NOMO-1 treated with dmso at 0.1 percent for 144 hours (cell line): Measurements from ENCODE around the gene ZNF202.
"Not testable (repeated sequence)": the region's sequence is repeated elsewhere in the genome, so short reads cannot be mapped to it uniquely, and the experiment has no call there.

Source experiments
- DNase-seq: peaks from one replicate; lab custom pipeline; 2025; ENCODE audit not compliant: unreplicated experiment; lab: John Stamatoyannopoulos, UW

The ZNF202 gene

DNA sequence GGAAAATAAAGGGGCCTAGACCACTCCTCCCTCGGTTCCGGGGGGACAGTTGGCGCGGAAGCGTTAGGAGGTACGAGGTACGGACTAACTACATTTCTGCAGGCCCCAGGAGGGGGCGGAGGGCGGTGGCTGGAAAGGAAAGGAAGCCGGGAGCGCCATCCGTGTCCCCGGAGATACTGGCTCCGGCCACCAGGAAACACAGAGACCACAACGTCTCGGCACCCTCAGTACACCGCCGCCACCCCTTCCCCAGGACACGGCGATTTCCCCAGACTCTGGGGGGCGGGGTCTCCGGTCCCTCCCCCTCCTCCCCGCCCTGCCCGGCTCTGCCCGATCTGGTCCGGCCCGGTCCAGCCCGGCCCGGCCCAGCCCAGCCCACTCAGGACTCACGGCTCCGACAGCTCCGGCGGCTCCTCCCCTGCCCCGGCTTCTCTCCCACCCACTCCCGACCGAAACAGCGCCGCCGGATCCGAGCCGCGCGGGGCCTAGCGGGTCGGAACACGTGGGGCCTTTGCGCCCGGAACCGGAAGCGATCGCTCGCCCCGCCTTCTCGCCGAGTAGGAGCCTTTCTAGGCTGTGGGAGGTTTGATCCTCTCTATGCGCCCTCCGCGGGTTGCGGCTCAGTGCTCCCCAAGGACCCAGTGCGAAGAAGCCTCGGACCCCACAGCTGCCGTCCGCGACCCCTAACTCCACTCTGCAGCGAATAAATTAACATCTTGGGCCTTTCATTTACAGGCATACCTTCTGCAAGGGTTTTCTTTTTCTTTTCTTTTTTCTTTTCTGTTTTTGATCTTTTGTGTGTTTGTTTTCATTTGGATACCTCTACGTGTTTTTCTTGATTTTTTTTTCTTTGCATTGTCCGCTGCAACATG is at the start of gene ZNF202:
Gene ZNF202 (minus strand): TSS at position 502 of the 872 bp plus-strand sequence. CDS start 10,772 bp downstream, outside the sequence.
- DNase-seq, result peak; percentile 86

DNA sequence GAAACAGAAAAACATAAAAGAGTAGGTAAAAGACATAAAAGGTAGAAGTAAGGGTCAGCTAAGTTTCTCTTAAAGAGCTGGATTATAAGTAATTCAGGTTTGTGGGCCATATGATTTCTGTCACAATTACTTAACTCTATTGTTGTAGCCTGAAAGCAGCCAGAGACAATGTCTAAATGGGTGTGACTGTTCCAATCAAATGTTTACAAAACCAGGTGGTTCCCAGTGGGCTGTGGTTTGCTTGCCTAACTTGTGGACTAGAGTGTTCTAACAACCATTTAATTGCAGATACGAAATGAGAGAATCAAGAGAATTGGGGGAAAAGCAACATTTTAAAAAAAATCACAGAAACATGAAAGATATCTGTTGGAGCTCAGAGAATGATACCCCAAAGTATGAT is 42.1 kb upstream of the ZNF202 start:
- DNase-seq, result no peak

DNA sequence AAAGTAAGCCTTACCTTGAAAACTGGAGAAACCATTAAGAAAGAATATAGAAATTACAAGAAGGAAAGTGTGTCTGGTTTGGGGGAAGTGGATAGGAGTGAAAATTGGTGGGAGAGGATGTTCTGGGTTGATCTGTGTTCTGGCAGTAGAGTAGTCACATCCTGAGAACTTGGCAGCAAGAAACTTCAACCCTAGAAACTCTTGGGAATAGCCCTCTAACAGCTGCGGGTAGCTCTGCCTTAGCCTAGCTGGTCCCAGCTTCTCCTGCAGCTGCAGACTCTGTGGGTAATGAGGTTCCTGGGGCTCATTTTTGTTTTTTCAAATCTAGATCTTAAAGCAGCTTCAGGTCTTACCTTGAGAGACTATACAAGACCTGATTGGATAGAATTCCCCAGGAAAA is 37.1 kb upstream of the ZNF202 start:
- DNase-seq, result no peak

DNA sequence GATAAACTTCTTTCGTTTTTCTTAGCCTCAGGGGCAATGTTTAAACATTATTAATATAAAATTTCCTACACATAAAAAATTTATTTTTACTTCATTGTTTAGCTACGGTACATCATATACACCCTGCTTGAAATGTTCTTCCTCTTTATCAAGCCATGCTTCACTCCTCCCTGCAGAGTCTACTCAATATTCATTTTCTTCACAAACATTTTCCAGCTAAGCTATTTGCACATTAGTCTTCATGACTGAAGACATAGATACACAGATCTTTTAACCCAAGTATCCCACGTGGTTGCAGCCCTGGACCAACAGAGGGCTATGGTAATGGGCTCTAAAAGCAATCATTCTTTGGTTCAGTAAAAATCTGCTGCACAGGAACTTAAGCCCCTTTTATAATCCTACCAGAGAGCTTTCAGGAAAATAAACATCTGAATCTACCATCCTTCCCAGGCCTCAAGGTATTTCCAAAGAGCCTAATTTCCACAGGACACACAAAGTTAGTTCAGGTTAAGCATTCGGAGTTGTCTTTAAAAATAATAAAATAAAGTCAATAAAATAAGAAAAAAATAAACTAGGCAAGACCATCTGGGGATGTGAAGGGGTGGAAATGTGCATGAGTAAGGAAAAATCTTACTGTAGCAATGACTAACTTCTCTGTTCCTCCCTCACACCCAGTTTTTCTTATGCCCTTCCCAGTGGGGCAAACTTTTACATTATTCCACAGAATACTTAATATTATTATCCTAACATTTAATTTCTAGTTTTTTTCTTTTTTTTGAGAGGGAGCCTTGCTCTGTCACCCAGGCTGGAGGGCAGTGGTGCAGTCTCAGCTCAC is 34.5 kb upstream of the ZNF202 start:
- no peak for DNase-seq

DNA sequence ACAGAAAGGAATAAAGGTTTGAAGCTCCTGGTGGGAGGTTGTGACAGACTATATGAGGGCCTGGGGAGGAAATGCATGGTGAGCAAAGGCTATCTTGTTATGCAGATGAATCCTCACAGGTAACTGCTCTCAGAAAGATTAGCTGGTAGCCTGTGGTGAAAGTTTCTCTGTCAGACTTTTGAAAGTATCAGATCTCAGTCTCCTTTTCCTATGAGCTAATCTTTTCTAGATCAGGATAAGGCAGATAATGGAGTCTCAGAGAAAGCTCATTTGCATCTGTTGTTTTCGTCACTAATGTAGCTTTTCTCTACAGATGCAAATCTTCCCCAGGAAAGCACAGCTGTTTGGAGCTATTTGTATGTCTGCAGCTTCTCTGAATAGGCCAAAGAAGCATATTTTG is 33.8 kb upstream of the ZNF202 start:
- DNase-seq, result no peak

DNA sequence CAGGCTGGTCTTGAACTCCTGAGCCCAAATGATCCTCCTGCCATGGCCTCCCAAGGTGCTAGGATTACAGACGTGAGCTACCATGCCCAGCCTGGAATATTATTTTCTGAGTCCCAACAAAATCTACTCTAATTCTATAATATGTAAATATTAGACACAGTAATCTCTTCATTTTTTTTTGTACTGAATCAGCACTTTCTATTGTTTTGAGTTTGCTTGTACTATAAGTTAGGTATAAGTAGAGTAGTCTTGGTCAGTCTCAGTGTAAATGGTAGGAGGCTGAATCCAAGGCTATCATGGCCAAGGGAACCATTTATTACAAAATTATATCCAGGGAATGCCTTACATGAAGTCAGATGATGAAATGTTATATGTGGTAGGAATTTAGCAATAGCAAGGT is 32.5 kb upstream of the ZNF202 start:
- DNase-seq, result no peak

DNA sequence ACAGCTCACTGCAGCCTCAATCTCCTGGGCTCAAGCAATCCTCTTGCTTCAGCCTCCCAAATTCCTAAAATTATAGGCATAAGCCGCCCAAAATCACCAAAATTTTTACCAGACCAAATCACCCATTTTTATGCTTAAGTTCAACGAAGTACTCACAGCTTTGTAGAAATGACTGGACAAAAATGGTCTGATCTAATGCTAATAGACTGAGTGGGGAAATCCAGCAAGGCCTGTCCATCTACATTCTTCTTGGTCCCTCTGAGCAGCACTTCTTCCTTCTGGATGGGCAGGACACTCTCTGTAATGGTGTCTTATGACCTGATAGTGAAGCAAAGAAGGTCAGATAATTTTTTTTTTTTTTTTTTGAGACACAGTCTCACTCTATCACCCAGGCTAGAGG is 31.6 kb upstream of the ZNF202 start:
- DNase-seq, result no peak

DNA sequence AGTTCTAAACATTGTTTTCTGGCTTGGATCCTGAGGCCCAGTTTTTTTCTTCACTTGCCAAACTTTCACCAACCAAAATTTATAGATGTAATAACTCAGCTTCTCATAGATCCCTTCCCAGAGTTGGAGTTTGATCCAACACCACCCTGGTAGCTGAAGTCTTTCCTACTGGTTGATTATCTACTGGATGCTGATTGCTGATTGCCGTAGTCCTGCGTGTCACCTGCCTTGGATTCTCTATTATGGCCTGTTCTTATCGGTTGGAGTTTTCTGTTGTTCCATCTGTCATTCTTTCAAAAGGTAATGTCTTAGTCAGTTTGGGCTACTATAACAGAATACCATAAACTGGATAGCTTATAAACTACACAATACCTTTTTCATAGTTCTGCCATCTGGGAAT is 30.2 kb upstream of the ZNF202 start:
- DNase-seq, result no peak

DNA sequence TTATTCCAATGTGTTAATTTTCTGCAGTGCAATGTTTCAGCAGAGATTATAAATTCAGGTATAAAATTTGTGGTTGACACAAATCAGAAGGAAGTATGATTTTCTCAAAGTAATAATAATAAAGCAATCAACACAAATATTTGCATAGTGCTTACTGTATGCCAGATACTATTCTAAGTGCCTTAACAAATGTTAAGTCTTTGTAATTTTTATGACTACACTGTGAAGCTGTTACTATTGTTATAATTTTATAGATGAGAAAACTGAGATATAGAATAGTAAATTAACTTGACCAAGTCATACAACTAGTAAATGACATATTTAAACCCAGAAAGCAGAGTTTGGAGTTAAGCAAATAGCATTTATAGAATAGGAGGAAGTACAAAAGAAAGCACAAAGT is 29.3 kb upstream of the ZNF202 start:
- no peak for DNase-seq

DNA sequence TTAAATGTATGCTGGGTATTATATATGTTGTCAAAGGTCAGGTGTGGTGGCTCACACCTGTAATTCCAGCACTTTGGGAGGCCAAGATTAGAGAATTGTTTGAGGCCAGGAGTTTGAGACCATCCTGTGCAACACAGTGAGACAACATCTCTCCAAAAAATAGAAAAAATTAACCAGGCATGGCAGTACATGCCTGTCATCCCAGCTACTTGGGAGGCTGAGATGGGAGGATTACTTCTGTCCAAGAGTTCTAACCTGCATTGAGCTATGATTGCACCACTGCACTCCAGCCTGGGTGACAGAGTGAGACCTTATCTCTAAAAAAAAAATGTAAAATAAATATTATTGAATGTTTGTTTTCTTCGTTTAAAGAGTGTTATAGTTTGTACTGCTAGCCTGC is 24.1 kb upstream of the ZNF202 start:
- no peak for DNase-seq

DNA sequence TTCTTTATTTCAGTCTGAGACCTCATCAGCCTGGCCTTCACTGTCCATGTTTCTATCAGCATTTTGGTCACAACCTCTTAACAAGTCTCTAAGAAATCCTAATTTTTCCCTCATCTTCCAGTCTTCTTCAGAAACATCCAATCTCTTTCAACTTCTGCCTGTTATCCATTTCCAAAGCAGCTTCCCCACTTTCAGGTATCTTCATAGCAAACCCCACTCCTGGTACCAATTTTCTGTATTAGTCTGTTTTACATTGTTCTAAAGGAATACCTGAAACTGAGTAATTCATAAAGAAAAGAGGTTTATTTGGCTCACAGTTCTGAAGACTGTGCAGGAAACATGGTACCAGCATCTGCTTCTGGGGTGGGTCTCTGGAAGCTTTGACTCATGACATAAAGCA is 21.0 kb upstream of the ZNF202 start:
- DNase-seq, result no peak

DNA sequence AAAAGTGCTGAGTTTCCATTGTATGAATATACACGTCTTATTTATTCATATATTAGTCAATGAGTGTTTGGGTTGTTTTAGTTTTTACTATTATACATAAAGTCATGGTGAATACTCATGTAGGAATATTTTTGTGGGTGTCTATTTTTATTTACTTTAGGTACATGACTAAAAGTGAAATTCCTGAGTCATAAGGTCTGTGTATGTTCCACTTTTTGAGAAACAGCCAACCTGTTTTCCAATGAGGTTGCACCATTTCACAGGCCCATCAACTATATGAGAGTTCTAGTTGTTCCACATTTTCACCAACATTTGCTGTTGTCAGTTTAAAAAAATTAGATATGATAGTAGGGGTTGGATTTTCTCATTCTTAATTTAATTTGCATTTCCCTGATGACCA is 19.4 kb upstream of the ZNF202 start:
- no peak for DNase-seq

DNA sequence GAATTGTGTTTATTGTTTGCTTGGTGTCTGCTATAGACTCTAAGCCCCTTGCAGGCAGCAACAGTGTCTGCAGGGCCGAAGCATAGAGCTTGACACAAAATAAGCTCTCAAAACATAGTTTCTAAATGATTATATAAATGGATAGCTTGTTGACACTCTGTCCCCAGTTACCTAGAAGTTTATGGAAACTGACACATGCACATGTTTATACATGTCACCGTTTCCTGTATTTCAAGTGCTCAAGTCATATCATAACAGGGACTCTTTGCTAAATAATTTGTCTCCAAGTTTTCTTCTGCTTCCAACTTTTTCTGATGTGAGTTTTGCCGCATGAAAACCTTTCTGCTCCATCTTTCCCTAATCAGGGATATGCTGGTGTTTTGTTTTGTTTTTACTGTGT is 16.5 kb upstream of the ZNF202 start:
- no peak for DNase-seq

DNA sequence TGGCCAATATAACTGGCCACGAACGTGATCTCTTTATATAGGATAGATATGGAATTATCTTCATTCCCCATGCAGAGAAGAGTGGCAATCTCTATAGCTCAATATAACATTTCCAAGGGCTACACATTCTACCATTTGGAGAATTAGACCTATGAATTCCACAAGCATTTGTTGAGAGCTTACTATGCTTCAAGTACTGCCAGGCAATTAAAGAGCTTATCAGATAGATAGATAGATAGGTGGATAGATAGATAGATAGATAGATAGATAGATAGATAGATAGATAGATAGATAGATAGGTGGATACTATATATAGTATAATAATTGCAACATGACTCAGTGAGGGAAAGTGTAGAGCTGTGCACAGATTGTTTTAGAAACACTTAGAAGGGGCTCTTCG is 14.4 kb upstream of the ZNF202 start:
- DNase-seq, result no peak

DNA sequence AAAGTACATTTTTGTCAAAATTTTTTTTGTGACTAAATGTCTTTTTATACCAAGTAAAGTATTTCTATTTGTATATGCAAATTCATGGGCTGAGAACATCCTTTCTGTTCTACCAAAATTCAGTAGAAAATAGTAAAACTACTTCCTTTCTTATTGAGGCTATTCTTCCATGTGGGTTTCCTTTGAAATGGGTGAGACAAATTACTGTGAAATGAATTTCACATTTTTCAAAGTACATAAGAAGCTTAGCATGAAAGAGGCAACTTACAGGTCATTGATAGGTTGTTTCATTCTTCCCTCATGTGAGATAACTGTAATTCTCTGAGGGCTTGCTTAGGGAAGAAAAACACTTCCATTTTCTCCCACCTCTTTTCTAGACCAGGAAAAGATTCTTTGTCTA is 13.9 kb upstream of the ZNF202 start:
- no peak for DNase-seq

DNA sequence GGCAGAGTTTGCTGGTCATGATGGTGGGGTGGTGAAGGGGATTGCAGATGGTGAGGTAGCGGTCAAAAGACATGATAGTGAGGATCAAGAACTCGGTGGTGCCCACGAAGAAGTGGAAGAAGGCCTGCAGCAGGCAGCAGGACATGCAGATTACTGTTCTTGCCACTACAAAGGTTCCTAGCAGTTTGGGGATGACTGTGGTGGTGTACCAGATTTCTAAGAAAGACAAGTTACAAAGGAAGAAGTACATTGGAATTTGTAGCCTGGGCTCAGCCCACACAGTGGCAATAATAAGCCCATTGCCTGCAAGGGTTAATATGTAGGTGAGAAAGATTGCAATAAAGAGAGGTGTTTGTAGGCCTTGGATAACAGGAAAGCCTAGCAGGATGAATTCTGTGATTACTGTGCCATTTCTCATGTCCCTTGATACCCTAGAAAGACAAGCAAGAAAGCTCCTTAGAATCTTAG is 12.7 kb upstream of the ZNF202 start, which contains the start of gene OR6X1:
Gene OR6X1 (minus strand): TSS at position 418 of the 468 bp plus-strand sequence. CDS start 0 bp downstream, at position 418.
- DNase-seq, result no peak

DNA sequence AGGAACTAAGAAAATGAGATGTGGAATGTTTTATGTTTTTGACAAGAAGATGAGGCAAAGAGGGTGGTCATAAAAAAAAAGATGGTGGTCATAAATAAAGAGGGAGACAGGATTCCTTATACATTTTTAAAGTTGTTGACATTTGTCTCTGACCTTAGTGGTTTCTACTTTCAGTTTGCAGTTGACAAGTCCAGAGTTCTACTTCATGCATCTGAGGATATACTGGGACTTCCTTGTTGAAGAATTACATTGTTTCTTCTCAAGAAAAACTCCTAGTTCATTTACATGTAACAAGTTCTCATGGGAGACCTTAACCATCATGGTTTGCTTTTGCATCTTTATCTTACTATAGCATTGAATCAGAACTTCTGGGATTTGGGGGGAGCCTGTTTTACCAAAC is 11.7 kb upstream of the ZNF202 start:
- no peak for DNase-seq

DNA sequence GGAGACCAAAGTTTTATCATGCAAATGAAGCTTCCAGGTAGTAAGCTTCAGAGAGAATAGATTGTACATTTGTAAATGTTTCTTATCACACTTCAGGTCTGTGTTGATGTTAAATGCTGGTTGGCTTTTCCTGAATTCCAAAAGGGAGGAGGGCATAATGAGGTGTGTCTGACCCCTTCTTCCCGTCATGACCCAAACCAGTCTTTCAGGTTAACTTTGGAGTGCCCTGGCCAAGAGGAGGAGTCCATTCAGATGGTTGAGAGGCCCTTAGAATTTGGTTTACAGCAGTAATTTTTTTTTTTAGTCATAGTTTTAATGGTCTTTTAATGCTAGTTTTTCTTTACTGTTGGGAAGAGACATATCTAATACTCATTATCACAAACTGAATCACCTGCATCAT is 10.3 kb upstream of the ZNF202 start:
- DNase-seq, result no peak

DNA sequence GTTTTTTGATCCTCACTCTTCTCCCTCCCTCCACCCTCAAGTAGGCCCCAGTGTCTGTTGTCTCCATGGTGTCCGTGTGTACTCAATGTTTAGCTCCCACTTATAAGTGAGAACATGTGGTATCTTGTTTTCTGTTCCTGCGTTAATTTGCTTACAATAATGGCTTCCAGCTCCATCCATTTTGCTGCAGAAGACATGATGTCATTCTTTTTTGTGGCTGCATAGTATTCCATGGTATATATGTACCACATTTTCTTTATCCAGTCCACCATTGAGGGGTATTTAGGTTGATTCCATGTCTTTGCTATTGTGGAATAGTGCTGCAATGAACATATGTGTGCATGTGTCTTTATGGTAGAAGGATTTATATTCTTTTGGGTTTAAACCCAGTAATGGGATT is 6.9 kb upstream of the ZNF202 start:
- not testable (repeated sequence) for DNase-seq

DNA sequence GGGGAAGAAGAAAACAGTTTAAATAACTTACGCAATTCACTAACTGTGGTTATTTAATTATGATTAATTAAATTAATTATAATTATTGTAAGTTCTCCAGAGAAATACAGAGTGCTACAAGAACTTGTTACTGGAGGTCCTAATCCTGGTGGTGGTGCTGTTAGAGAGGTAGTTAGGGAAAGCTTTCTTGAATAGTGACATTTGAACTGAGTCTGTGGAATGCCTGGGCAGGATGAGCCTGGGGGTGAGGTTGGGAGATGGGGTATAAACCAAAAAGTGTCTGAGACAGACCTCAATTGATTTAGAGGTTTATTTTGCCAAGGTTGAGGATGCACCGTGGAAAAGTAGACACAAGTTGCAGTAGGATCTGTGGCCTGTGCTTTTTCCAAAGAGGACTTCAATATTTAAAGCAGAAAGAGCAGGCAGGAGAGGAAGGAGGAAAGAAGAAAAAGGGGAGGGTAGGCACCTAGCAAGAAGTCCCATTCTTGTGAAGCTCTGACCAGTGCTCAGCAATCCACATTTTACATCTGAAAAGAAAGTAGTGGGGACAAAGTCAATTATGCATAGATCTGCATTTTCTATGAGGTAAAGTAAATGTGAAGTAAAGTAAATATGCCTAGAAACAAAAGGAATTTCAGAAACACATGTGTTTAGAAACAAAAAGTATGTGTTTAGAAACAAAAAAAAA is 4.4 kb upstream of the ZNF202 start:
- no peak for DNase-seq

DNA sequence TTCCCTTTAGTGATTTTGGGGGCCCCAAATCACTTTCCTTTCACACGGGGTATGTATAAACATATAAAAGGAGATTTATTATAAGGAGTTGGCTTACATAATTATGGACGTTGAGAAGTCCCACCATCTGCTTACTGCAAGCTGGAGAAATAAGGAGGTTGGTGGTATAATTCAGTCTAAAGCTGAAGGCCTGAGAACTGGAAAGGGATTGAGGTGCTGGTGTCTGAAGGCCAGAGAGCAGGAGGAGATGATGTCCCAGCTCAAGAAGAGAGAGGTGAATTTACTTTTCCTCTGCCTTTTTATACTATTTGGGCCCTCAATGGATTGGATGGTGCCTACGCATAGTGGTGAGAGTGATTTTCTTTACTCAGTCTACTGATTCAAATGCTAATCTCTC is 1.3 kb upstream of the ZNF202 start:
- DNase-seq, result no peak
